Esophagus muscularis mucosa (tissue), 4 donors: ENCODE measurements around the gene ADORA1. TPM values are rescaled to one million over a fixed set of nuclear protein-coding genes. Genes with fewer than 3 reads are reported as not detected.

Source experiments
- DNase-seq: peaks from one replicate; pipeline ENCODE4 v3.0.0-alpha.2; 2017; ENCODE audit errors: extremely low spot score
- H3K27ac ChIP-seq, 4 donors: fragments of 200-600 bp; sonication (generic); replicated peaks in 1 of 4; 1 replicate in 3 of 4; 2 replicates in 1 of 4; pipeline ENCODE4 v1.5.1; 2016 to 2019; ENCODE audit warnings: mild to moderate bottlenecking in 1 of 4
- H3K27me3 ChIP-seq, 4 donors: fragments of 200-600 bp; sonication (generic); one replicate each; pipeline versions ENCODE4 v1.5.1 to v1.6.0; 2016 to 2019
- H3K36me3 ChIP-seq, 4 donors: fragments of 200-600 bp; sonication (generic); one replicate each; pipeline ENCODE4 v1.5.1; 2016 to 2019
- H3K4me1 ChIP-seq, 4 donors: fragments of 200-600 bp; sonication (generic); one replicate each; pipeline ENCODE4 v1.5.1; 2016 to 2019
- H3K4me3 ChIP-seq, 4 donors: fragments of 200-600 bp; sonication (generic); 1 replicate in 2 of 4; 2 replicates in 2 of 4; pipeline ENCODE4 v1.5.1; 2016 to 2019; ENCODE audit warnings: mild to moderate bottlenecking in 4 of 4, moderate library complexity in 1 of 4
- H3K9me3 ChIP-seq, 4 donors: fragments of 200-600 bp; sonication (generic); 1 replicate in 3 of 4; 2 replicates in 1 of 4; pipeline ENCODE4 v1.5.1; 2016 to 2019
- CTCF ChIP-seq, 3 experiments: fragments of 200-600 bp in 2 of 3; fragments of 450-650 bp in 1 of 3; sonication (generic) in 2 of 3; IDR thresholded peaks; one replicate each; pipeline ENCODE4 v1.5.1; 2017 to 2019; ENCODE audit warnings: antibody characterized with exemption in 3 of 3, mild to moderate bottlenecking in 2 of 3, moderate library complexity in 1 of 3
- EP300 ChIP-seq: sonication (generic); formaldehyde crosslinking; IDR thresholded peaks from one replicate; pipeline ENCODE4 v1.6.1; 2017; ENCODE audit warnings: antibody characterized with exemption
- POLR2A ChIP-seq: fragments of 450-650 bp; IDR thresholded peaks from one replicate; pipeline ENCODE4 v1.6.1; 2017; ENCODE audit warnings: antibody characterized with exemption, moderate library complexity, mild to moderate bottlenecking, low read depth
- POLR2AphosphoS5 ChIP-seq, 2 donors: sonication (generic); formaldehyde crosslinking; IDR thresholded peaks; one replicate each; pipeline ENCODE4 v1.6.1; 2017; ENCODE audit warnings: antibody characterized with exemption in 2 of 2
- WGBS: methylation state at CpG from one replicate; pipeline ENCODE4 v1.1.5; 2018; 5-methylcytosine and 5-hydroxymethylcytosine counted together
- intact Hi-C: fragments of 100-400 bp; cut with DNase I; formaldehyde crosslinking; loops from one replicate; pipeline ENCODE4 v1.15.1; 2023
- total RNA-seq, 4 donors: library from RNA; depleted of rRNA; stranded (reverse); fragments of >200 nt; gene quantifications; one replicate each; pipeline versions ENCODE4 v1.1.0 to v1.2.1, GENCODE V29; 2016

Gene ADORA1
- total RNA-seq, 4 donors from 2014 or later: 0.34 to 1.7 (median 0.80) TPM

GRCh38 chr1:203179667-203180005 lies 52.1 kb downstream of the ADORA1 start:
- Histone ChIP-seq H3K27ac (no peak overlapping the region), H3K36me3 (no peaks in the 10 kb centered on the region), H3K4me1 (peaks cover 0 to 7% (median 0%) of the 10 kb centered on the region in 4 donors), H3K4me3 (no peak overlapping the region), H3K27me3 (peaks cover 0 to 12% (median 0%) of the 10 kb centered on the region in 4 donors), H3K9me3 (no peaks in the 10 kb centered on the region)
- intact Hi-C loops: no loop called here
- no peak for DNase-seq
- TF ChIP-seq CTCF (IDR thresholded peaks at IDR 0.05) (no peak), POLR2A (no peak), POLR2AphosphoS5 (IDR thresholded peaks at IDR 0.05) (no peak), EP300 (no peak)
- WGBS: 92% methylated on average over 10 of the region's 10 CpGs

- intact Hi-C loops: no loop called here
- H3K4me3 ChIP-seq: no peak overlapping the region
- no peak for DNase-seq
- WGBS: 95% methylated on average over 11 of the region's 11 CpGs
- peaks cover 0 to 2% (median 0%) of the 10 kb centered on the region in 4 donors for H3K4me1 ChIP-seq
- H3K9me3 ChIP-seq: no peaks in the 10 kb centered on the region
- H3K27me3 ChIP-seq: peaks cover 0 to 4% (median 0%) of the 10 kb centered on the region in 4 donors
- TF ChIP-seq EP300 (no peak), POLR2A (no peak), CTCF (IDR thresholded peaks at IDR 0.05) (no peak), POLR2AphosphoS5 (IDR thresholded peaks at IDR 0.05) (no peak)
- no peaks in the 10 kb centered on the region for H3K36me3 ChIP-seq
- H3K27ac ChIP-seq: no peak overlapping the region
Measured at GRCh38 chr1:203180611-203181330, 53.2 kb downstream of the ADORA1 start.

GRCh38 chr1:203181586-203182386 lies 54.3 kb downstream of the ADORA1 start:
- no peaks in the 10 kb centered on the region for H3K27me3 ChIP-seq
- peaks cover 0 to 7% (median 3%) of the 10 kb centered on the region in 4 donors for H3K4me1 ChIP-seq
- no peak overlapping the region for H3K4me3 ChIP-seq
- no peak overlapping the region for H3K27ac ChIP-seq
- intact Hi-C loops: no loop called here
- TF ChIP-seq CTCF (IDR thresholded peaks at IDR 0.05) (no peak), POLR2A (no peak), EP300 (no peak), POLR2AphosphoS5 (IDR thresholded peaks at IDR 0.05) (no peak)
- no peaks in the 10 kb centered on the region for H3K36me3 ChIP-seq
- no peaks in the 10 kb centered on the region for H3K9me3 ChIP-seq
- DNase-seq: no peak
- 64% methylated on average over 10 of the region's 10 CpGs for WGBS

- 88% methylated on average over 6 of the region's 7 CpGs for WGBS
- Histone ChIP-seq H3K27ac (no peak overlapping the region), H3K27me3 (no peaks in the 10 kb centered on the region), H3K9me3 (no peaks in the 10 kb centered on the region), H3K36me3 (no peaks in the 10 kb centered on the region), H3K4me3 (no peak overlapping the region), H3K4me1 (peaks cover 0 to 14% (median 7%) of the 10 kb centered on the region in 4 donors)
- intact Hi-C loops: no loop called here
- no peak for DNase-seq
- TF ChIP-seq CTCF (IDR thresholded peaks at IDR 0.05): no peak
- no peak for TF ChIP-seq POLR2AphosphoS5 (IDR thresholded peaks at IDR 0.05)
- TF ChIP-seq EP300: no peak
- TF ChIP-seq POLR2A: no peak
Measured at GRCh38 chr1:203182387-203182953, 54.9 kb downstream of the ADORA1 start.
